Limb (tissue), 2 donors: ENCODE results near the gene DIDO1.
"Not testable (repeated sequence)": the region's sequence is repeated elsewhere in the genome, so short reads cannot be mapped to it uniquely, and the experiment has no call there.

Experiments
- DNase-seq, 2 donors: peaks; one replicate each; pipeline ENCODE4 v3.0.0-alpha.2; 2016; ENCODE audit errors: extremely low spot score in 2 of 2

Gene DIDO1

DNA sequence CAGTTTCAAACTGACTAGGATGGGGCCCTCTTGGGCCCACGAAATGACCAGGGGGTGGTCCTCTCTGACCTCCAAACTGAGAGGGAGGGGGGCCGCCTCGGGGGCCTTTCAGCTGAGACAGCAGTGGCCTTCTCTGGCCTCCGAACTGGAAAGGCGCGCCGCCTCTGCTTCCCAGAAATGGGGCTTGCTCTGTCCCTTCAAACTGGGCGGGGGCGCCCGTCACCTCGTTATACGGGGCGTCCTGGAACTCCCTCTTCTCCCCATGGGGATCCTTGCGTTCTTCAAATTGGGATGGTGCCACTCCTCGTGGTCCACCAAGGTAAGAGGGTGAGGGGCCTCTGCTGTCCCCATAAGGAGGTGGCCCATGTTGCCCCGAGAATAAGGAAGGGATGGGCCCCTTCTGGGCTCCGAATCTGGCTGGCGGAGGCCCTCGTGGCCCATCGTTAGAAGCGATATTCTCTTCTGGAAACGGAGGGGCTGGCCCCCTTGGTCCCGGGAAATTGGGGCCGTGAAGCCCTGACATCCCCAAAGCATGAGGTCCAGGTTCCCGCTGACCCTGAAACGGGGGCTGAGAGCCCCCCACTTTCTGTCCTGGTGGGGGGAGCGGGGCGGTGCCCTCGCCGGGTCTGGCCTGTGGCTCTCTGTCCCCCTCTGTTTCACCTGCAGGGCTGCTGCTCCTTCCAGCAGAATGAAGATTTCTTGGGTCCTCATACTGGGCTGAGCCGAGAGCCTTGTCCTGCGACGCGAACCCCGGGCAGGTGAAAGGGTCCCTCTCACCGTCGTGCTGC, 46.0 kb downstream of the DIDO1 start:
- DNase-seq, result no peak

DNA sequence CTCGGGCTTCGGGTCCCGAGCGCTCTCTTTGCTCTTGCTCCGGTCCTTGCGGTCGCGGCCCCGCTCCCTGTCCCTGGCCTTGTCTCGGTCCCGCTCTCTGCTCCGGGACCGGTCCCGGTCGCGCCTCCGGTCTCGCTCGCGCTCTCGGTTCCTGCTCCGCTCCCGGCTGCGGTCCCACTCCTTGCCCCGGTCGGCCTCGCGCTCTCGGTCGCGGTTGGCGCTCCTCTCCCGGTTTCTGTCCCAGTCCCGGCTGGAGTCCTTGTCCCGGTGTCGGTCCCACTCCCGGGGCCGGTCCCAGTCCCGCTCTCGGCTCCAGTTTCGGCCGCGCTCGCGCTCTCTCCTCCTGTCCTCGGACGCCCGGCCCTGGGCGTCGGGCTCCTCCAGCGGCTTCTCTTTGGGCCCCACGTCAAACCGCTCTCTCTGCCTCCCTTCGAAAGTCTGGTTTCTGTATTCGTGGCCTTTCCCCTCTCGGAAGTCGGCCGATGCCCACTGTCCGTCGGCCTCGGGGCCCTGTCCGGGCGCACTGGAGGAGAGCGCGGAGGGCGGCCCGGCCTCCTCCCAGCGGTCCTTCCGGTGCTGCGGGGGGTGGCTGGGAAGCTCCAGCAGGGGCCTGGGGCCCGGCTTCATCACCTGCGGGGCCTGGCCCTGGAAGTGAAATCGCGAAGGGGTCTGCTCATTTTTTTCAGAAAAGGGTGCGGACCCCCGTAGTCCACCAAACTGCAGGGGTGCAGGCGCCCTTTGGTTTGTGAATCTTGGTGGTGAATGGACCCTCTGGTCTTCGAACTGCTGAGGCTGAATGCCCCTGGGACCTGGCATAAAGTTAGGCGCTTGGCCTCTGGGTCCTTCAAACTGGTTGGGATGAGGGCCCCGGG, 46.8 kb downstream of the DIDO1 start:
- no peak for DNase-seq

DNA sequence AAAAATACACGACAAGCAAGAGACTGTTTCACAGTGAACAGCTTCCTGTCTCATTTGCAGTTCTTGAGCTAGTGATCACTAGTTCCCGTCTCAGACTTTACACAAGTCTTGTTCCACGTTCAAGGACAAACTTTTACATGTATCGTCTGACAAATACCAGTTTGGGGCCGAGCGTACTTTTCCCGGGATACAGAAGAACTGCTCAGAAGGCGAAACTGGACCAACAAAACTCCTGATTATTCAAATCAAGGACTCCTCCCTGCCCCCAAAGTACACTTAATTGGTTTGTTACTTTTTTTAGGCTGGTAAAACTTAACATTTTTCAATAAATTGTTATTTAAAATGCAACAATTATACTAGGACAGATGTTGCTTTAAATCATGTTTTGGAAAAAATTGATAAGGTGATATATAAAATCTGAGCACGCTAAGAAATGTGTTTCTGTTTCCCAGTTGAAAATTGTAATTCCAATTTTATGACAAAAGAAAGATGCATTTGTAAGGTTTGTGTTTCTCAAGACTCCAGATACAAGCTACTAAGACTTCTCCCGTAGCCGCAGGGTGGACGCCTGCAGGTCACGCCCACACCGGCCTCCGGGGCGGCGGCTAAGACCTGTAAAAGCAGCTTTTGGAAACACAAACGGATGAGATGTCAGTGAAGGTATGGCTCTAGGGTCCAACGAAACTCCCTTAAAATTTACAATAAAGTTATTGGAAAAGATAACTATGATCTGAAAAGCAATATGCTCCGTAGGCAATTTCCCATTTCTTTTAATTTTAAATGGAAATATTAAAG, 47.9 kb downstream of the DIDO1 start:
- DNase-seq, result no peak

DNA sequence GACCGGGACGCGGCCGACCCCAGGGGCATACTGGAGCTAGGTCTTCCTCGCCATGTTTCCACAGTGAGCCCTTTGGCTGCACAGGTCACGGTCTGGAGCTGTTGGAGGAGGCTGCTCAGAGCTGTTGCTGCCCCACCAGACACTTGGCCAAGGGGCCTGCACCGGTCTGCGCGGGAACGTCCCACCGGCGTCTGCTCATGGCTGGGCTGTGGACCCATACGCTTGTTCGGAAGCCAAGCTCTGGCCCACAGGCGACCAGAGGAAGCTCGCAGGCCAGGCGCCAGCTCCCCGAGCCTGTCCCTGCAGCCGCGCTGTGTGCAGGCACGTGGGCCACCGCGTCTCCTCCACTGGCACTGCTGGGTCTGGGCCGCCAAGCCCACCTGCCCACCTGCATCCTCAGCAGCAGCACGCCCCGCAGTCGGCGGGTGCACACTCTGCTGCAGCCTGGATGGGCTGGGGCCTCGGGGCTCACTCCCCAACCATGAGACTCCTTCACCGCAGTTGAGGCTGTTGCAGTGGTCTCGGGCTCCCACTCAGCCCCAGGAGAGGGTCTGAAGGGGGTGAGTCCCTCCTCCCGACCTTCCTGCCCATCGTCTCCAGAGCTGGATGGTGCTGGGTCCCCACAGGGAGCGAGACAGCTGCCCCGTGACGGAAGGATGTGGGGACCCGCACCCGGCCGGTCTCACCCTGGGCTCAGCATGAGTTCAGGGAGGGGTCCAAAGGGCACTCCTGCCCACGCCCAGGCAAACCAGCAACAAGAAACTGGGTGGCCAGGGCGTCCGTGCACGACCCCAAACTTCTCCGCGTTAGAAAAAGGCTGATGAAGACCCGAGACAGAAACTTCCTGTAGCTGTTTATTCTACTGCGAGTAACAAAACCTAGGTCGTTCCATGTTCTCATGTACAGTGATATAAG, 49.1 kb downstream of the DIDO1 start:
- DNase-seq, result peak in 1 of 2 donors; percentile 68

DNA sequence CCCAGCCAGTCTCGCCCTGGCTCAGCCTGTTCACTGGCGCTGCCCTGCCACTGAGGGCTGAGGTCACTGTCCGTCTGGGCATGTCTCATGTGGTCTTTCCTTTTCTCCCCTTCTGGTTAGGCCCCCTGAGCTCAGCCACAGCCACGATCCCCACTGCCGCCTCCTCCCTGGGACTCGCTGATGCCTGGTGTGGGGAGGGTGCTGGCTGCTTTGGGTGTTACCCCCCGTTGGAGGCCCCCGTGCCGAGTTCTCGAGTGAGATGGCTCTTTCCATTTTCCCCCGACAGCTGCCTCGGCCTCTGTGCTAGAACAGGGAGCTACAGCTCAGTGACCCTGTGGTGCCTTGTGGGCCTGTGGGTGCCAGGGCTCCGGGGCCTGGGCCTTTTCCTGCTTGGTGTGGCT, 49.8 kb downstream of the DIDO1 start:
- DNase-seq, result no peak

DNA sequence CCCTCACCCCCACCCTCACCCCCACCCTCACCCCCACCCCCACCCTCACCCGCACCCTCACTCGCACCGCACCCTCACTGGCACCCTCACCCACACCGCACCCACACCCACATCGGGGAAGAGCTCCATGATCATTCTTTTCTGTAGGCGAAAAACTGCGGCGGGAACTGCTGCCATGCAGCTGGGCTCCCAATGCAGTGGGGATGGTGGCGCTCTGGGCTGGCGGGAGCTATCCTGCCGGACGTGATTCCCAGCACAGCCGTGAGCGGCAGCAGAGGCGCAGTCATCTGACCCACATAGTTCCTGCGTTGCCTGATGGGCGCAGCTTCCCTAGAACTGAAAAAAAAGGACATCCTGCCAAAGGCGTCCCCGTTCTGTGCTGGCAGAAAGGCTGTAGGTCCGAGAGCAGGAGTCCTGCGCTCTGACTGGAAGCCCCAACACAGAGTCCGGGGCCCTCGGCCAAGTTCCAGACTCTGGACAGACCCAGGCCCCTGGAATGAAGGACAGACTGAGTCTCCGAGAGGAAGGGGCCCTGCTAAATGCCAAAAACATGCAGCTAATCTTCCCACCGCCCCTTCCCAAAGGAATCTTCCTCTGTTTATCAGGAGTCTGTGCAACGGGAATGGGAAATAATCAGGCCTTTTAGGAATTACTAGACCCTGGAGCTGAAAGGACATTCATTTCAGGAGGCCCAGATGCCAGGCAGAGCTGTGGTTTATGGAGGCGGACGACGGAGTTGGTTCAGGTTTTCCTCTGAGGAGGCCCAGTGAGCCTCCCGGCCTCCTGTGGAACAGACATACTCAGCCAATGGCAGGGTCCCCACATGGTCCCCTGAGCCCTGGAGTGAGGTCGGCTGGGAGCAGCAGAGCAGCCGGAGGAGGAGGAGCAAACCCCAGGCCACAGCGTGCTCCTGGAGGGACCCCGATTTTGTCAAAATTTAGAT, 50.6 kb downstream of the DIDO1 start:
- peak; percentile 65 to 76 for DNase-seq

DNA sequence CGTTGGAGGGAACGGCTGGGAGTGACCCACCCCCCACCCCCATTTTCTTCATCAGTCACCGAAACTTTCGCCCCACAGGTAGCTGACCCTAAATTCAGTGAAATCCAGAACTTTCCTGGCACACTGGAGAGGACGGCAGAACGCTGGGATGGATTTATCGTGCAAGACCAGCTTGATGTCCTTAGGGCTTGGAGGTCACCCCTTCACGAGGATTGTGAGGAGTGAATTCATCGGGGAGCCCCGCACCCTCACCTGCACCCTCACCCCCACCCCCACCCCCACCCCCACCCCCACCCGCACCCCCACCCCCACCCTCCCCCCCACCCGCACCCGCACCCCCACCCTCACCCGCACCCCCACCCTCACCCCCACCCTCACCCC, 51.4 kb downstream of the DIDO1 start:
- DNase-seq, result no peak

DNA sequence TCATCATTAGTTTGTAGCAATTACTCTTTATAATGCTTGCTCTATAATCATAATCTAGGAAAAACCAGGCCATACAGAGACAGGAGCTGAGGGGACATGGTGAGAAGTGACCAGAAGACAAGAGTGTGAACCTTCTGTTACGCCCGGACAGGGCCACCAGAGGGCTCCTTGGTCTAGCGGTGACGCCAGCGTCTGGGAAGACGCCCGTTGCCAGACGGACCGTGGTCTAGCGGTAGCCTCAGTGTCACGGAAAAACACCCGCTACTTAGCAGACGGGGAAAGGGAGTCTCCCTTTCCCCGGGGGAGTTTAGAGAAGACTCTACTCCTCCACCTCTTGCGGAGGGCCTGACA, 52.6 kb downstream of the DIDO1 start:
- not testable (repeated sequence) for DNase-seq

DNA sequence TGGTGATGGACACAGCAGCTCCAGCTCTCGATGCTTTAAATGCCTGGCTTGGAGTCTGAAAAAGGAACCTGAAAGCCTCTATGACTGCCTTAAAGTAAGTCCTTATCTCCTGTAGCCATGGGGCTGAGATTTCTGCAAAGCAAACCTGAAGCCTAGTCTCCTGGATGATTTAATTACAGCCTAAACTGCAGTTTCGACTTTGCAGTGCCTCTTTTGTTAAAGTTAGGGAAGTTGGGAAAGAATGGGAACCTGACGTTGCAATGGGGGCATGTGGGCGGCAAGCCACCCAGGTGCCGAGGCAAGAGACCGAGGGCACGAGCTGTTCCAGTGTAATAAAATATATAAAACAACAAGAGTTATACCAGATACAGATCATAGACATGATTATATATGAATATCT, 53.0 kb downstream of the DIDO1 start:
- no peak for DNase-seq

DNA sequence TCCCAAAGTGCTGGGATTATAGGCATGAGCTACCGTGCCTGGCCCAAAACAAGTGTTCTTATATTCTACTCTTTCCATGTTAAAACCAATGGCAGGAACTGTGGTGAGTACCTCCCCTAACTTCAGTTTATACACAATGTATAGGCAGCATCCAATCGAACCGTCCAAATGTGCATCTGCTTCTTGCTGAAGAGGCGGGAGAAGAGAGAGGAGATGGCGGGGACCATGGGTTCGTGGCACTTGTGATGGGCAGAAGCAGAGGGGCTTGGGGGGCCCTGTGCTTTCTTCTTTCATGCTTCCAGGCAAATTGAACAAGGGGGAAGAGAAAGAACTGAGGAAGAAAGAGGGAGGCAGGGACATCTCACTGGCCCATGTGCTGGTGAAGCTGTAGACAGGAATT, 53.4 kb downstream of the DIDO1 start:
- DNase-seq, result no peak

DNA sequence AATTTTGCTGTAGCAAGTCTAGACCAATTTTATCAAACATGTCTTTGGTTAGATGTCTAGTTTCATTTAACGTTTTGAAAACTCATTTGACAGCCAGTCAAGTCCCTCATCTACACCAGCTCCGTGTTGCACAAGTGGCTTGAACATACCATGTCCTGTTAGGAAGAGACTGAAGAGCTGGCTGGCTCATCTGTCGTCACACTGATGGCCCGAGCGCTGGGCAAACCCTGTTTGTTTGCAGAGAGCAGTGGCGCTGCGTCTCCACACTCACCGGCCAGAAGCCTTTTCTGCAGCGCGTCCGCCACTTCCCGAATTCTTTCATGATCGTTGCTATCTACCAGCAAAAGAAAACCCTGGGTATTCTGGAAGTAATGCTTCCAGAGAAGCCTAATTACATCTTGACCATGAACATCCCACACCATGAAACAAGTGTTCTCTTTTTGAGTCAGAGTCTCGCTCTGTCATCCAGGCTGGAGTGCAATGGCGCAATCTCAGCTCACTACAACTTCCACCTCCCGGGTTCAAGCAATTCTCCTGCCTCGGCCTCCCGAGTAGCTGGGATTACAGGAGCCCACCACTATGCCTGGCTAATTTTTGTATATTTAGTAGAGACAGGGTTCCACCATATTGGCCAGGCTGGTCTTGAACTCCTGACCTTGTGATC, 54.0 kb downstream of the DIDO1 start:
- no peak for DNase-seq

DNA sequence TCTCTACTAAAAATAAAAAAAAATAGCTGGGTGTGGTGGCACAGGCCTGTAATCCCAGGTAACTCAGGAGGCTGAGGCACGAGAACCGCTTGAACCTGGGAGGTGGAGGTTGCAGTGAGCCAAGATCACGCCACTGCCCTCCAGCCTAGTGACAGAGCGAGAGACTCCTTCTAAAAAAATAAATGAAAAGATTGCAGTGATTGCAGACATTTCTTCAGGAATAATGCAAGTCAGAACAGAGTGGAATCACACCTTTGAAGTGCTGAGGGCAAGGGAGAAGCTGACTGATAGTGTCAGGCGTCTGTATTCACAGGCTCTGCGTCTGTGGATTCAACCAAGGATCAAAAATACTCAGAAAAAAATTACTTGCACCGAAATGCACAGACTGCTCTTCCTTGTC, 62.1 kb downstream of the DIDO1 start:
- DNase-seq, result no peak

DNA sequence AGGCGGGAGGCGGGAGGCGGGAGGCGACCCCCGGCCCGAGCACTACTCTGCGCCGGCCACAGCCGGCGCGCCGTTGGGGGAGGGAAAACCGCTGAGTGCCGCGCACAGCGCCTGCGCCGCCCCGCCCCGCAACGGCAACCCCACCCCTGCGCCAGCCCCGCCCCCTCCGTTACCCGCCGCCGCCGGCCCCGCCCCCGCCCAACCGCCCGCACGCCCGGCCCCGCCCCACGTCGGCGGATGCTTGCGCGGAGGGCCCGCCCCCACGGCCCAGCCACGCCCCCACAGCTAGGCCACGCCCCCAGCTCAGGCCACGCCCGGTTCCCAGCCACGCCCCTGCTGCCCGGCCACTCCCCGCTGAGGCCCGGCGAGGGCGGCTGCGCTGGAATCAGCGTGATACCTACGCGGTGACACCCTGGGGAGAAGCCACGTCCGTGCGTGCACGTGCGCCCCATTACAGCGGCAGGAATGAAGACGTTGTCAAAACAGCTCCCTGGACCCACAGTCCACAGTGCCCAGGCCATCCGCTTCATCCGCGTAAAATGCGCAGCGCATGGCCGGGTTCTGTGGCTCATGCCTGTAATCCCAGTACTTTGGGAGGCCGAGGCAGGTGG, 64.5 kb downstream of the DIDO1 start, which contains the start of gene TCFL5:
TSS of gene TCFL5 (minus strand) at position 97 of the 611 bp plus-strand sequence. CDS start 152 bp downstream, outside the sequence.
- peak; percentile 77 to 97 for DNase-seq

DNA sequence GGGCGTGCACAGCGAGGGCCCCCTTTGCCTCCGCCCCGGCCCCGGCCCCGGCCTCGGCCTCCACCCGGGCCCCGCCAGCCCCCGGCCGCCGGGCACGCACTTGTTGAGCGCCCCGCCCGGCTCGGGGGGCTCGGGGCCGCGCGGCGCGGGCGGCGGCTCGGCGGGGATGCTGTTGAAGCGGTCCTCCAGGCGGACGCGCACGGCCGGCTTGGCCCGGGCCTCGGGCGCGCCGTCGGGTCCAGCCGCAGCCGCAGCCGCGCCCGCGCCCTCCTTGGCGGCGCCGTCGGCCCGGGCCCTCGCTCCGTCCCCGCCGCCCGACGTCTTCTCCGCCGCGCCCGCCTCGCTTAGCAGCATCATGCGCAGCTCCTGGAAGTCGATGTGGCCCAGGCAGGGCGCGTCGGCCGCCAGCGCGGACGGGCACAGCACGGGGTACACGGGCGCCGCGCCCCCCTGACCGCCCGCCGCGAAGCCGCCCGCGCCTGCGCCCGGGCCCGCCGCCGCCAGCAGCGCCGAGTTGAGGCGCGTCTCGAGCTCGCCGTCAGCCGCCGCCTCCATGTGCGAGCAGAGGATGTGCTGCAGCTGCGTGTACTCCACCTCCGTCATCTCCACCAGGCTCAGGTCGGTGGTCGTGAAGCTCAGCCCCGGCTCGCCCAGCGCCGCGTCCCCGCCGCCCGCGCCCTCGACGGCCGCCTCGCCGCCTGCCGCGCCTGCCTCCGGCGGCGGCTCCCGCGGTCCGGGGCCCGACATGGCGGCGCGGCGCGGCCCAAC, 65.2 kb downstream of the DIDO1 start:
- DNase-seq, result peak in 1 of 2 donors; percentile 66

DNA sequence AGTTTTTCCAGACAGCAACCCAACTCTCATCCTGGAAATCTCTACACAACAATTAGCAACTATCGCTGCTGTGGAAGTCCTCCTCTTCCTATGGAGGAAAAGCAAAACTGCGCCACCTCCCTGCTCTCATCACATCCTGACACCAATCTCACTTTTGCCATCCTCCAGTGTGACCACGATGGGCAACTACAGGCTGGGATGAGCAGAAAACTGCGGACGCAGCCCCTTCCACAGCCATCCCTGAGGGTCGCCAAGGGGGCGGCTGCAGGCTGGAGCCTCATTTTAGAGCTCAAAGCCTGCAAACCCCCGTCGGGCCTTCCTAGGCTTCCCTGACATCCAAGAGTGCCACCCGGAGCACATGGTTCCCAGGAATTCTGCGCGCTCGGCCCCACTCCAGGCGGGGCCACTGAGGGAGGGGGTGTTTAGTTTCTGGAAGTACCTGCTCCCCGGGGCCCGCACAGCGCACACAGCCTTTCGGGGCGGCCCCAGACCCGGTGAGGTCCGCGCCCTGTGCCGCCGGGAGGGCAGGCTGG, 65.8 kb downstream of the DIDO1 start:
- DNase-seq, result peak in 1 of 2 donors; percentile 58

DNA sequence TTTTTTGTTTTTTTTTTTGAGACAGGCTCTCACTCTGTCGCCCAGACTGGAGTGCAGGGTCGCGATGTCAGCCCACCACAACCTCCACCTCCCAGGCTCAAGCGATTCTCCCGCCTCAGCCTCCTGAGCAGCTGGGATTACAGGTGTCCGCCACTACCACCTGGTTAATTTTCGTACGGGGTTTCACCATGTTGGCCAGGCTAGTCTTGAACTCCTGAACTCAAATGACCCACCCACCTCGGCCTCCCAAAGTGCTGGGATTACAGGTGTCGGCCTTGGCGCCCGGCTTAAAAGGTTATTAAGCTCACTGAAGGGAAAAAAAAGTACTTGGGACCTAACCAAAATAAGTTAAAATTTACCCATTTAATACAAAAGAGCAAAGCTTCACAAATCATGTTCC, 66.6 kb downstream of the DIDO1 start:
- no peak for DNase-seq

DNA sequence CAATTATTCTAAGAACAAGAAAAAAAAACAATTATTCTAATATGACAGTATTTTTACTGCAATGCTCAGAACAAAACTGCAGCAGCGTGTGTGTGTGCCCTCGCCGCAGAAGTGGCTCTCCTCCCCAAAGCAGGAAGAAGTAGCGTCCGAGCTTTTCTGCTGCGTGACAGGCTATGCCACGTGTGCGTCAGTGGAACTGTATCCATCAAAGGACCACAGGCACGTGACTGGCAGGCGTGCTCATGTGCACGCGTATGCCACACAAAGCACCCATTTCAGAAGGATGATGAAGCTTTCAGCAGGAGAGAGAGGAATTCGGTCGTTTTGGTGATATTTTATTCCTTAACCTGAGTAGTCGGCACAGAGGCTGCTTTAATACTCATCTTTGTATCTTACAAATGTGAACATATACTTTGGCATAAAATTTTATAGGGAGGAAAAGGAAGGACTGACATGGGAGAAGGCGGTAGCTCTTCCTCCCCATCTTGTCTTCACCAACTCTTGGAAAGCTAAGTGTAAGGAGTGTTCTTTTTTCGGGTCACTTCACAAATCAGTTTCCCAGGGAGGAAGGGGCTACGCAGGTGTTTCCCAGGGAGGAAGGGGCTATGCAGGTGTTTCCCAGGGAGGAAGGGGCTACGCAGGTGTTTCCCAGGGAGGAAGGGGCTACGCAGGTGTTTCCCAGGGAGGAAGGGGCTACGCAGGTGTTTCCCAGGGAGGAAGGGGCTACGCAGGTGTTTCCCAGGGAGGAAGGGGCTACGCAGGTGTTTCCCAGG, 68.1 kb downstream of the DIDO1 start:
- DNase-seq, result no peak
